HG03175 (cell line): Measurements from ENCODE around the gene MLYCD.

Source experiments
- ATAC-seq: cut with Tn5 transposase; IDR thresholded peaks from one replicate; pipeline ENCODE4 v1.9.1; 2021; ENCODE audit warnings: mild to moderate bottlenecking, moderate library complexity; ENCODE audit not compliant: unreplicated experiment

MLYCD gene

DNA sequence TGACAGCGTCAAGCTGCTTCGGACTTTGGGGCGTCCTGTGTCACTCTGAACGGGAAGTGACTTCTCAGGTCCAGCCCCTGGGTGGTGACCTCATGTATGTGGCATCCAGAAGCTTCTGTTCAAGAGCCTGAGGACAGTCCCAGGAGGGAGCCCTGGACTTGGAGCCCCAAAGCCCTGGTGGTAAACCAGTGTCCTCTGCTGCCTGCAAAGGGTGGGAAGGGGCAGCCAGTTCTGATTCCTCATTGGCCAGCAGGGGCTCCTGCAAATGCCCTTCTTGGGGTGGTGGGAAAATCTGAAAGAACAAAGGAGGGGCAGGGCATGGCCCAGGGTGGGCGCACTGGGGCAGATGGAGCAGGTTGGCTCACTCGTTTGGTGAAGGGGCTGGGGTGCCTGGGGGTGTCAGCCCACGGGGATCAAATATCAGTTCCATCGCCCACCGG lies 55.7 kb downstream of the MLYCD start:
- no peak for ATAC-seq

DNA sequence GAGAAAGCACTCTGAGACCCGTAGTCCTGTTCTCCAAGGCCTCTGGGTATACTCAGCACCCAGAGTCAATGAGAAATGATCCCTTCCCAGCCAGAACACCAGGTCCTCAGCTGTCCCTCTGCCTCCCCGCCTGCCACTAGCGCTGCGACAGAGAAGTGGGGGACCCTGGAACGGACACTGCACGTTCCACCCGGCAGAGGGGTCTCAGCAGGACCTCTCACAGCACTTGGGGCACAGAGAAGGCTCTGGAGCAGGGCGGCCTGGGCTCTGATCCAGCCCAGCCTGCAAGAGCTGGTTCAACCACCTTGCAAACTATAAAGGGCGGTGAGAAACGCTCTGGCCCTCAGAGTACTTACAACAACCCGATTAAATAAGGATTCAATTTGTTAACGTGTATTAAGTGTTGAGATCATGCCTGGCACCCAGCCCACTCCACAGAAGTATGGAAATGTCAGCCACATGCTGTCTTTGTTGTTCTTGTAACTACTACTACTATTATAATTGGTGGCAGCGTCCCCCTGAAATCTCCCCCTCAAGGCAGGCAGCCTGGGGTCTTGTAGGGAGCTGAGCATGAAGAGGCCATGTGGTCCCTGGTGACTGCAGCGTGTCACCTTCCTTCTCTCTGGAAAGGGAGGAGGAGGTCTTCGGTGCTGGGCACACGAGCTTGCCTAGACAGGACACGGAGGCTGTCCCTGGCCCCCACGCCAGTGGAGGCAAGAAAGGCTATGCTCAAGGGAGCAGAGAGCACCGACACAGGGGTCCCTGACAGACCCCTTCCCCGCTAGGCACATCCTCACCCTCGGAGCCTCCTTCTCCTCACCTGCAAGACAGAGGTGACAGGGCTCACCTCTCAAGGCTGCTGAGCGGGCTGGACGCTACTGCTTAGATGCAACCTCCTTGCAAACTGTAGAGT lies 56.6 kb downstream of the MLYCD start:
- ATAC-seq = no peak

DNA sequence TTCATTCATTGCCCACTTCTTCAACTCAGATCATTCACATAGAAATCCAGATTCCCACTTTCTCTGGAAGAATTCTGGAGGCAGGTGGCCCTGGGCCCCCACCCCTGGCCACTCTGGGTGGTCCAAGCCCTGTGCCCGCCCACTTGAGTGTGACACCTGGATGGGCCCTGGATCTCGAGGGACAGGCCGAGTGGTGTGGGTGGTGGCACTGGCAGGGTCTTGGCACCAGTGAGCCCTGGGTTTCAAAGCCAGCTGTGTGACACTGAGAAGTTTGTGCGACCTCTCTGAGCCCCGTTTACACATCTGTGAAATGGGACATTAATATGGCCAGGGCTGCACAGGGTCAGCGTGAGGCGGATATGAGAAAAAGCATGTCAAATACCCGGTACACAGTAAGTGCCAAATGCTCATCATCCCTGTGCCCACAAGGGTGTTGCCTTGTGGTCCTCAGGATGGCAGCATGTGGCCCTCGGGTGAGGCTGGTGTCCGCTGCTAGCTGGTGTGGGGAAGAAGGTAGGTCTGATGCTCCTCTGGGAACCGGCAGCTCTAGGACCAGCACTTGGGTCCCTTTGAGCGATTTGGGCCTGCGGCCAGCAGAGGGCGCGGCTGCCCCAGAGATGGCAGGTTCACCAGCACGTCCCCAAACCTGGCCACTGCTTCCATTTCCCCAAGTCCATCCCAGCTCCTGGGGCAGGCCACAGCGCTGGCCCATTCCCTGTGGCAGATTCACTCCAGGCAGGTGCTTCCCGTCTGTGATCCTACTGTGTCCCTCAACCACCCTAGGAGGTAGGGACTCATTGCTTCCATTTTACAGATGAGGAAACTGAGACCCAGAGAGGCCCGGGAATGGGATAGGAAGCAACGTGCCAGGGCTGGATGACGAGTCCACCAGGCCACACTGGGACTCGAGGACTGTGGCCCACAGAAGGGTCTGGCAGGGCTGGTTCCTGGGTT lies 57.7 kb downstream of the MLYCD start:
- peak; percentile 40 for ATAC-seq

DNA sequence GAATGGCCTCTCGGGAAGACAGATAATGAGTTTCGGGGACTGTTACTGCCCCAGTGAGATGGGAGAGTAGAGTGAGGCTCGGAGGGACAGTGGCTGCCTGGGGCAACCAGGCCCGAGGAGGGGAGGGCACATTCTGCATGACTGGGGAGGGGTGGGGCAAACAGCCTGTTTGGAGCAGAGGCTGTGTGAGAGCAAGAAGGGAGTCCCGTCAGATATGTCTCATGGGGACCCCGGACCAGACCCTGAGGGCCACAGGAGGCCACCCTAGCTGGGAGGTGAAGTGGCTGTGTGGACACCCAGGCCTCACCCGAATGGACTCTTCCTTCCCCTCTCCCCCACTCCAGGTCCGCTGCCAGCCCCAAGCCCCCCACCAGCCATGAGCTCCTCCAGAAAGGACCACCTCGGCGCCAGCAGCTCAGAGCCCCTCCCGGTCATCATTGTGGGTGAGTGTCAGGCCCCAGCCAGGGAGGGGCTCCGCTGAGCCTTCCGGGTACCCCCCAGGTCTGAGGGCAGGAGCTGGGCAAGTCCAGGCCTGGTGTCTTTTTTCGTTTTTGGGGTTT lies 58.5 kb downstream of the MLYCD start:
- ATAC-seq = no peak

DNA sequence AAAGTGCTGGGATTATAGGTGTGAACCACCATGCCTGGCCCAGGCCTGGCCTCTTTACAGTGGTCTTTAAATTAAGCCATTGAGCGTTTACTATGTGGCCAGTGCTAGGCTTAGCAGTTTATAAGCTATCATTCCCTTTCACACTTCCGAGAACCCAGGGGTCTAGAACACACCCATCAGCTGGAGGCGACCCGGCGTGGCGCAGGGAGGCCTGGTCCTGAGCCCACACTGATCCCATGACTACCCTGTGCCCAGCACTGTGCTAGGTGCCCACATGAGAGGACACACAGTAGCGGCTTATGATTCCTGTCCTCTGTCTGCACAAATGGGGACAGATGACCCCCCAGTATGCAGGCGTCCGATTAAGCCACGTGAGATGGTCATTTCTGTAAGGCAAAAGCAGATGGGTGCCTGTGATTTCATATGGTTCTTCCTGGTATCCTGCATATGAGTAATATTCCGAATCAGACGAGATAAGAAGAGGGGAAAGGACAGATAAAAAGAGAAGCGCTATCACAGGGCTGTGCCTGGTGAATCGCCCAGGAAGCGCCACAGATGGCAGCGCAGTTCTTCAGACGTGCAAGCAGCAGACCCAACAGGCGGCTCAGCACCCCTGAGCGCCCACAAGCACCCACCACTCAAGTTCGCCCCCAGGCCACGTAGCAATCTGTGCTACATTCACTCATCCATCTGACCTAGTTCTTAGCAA lies 59.4 kb downstream of the MLYCD start:
- ATAC-seq = no peak

DNA sequence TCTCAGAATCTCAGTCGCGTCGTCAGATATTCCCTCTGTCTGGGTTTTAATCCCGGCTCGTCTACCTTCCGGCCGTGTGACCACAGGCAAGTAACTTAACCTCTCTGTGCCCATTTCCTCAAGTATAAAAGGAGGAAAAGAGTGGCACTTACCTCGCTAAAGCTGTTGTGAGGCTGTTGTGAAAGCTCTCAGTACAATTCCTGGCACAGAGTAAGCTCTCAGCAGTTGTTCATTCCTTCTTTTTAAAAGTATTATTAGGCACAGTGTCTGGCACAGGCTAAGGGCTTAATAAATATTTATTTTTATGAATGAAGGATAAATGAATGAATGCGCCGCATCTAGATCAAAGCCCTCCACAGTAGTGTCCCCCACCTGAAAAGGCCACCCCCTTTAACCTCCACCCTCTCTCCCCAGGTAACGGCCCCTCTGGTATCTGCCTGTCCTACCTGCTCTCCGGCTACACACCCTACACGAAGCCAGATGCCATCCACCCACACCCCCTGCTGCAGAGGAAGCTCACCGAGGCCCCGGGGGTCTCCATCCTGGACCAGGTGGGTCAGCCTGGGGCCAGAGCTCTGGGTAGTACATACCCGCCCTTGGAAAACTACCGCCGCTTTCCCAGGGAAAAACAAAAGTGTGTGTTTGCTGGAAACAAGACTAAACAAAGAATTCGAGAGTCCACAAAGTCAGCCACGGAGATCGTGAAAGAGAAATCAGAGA lies 60.1 kb downstream of the MLYCD start:
- ATAC-seq = no peak

DNA sequence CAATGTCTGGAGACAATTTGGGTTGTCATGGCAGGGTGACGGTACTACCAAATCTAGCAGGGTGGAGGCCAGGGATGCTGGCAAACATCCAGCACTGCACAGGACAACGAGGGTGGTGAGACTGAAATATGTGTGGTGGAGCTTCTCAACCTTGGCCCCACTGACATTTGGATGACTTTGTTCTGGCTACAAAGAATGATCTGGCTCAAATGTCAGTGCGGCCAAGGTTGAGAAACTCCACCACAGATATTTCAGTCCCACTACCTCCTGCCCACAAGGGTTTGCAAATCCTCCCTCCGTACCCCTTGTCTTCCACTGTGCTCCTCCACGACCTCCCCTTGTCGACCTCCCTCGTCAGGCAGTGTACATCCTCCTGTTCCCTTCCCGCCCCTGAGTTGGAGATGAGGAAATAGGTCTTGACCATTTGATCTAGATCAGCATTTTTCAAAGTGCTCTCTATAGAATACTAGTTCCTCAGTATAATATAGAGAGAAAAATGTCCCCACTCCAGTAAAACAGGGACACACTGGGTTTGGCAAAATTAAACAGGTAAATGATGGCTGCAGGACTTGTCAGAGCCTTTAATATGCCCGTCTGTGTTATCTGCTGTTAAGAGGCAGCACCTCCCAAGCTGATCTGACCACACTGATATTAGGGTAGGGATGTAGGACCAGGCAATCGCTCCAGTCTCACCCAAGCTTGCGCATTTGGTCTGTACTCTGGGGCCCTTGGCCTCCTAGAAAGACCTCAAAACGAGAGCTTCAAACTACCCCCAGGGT lies 60.9 kb downstream of the MLYCD start:
- ATAC-seq = no peak

DNA sequence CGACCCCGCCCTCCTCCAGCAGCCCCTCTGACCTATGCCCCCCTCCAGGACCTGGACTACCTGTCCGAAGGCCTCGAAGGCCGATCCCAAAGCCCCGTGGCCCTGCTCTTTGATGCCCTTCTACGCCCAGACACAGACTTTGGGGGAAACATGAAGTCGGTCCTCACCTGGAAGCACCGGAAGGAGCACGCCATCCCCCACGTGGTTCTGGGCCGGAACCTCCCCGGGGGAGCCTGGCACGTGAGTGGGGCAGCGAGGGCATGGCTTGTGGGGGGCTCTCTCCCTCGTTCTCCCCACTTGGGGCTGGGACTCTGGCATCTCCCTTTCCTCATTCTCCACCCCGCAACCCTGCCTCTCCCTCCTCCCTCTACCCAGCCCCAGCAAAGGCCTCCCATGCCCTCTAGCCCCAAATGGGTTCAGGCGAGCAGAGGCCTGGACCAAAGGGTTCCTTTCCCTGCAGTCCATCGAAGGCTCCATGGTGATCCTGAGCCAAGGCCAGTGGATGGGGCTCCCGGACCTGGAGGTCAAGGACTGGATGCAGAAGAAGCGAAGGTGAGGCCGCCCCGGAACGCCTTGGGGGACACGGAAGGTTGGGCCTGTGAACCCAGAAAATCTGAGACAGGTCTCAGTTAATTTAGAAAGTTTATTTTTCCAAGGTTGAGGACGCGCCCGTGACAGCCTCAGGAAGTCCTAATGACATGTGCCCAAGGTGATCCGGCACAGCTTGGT lies 61.8 kb downstream of the MLYCD start:
- ATAC-seq = no peak

DNA sequence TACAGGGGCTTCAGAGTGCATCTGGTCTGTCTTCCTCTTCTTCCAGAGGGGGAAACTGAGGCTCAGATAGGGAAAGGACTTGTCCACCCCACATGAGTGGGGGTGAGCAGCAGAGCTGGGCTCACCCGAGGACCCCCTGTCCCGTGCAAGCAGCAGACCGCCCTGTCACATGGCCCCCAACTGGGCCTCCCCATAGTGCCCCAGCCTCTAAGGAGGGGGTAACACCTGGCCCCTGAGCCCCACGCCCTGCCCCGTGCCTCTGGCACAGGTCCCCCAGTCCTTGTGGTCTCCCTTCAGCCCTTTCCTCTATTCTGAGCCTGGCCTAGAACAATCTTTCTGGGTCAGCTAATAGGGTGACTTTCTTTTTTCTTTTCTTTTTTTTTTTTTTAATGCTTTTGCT lies 62.7 kb downstream of the MLYCD start:
- no peak for ATAC-seq

DNA sequence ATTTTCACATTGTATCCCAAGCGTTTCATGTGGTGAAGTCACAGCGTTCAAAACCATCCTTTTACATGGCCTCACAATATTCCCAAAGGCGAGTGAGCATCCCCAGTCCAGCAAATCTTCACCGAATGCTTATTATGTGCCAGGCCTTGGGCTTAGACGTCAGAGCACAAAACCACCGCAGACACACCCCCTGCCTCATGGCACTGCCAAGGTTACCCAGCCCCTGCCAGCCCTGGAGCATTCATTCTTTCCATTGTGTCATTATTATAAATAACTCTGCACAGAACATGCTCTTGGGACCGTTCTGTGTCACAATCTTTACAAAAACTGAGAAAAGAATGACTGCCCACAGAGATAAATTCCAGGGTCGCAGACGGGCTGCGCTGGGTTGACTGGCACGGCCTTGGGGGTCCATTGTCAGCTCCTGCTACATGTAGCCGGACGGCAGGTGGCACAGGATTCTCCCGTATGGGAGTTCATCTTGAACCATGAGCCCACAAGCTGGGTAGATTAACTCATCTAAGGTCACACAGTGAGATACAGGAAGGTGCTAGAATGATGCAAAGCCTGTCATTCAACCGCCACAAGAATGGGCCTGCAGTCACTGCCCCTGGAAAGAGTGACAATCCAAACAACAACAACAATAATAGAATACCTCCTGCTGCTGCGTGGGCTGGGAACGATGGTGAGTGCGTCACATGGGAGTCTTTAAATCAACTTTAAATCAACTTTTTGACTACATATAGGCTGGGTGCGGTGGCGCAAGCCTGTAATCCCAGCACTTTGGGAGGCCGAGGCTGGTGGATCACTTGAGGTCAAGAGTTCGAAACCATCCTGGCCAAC lies 64.6 kb downstream of the MLYCD start:
- no peak for ATAC-seq

DNA sequence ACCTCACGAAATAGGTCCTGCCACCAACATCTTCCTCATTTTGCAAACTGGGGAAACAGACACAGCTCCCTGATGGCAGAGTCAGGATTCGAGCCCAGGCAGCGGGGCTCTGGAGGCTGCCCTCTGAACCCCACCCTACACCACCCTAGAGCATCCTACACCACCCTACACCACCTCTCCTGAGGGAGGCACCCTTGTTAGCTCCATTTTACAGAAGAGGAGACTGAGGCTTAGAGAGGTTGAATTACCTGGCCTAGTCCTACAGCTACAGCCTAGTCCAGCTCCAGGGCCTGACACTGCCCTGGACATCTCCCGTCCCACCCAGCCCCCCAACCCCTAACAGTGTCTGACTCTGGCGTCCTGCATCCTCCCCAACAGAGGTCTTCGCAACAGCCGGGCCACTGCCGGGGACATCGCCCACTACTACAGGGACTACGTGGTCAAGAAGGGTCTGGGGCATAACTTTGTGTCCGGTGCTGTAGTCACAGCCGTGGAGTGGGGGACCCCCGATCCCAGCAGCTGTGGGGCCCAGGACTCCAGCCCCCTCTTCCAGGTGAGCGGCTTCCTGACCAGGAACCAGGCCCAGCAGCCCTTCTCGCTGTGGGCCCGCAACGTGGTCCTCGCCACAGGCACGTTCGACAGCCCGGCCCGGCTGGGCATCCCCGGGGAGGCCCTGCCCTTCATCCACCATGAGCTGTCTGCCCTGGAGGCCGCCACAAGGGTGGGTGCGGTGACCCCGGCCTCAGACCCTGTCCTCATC lies 65.9 kb downstream of the MLYCD start:
- ATAC-seq = no peak

DNA sequence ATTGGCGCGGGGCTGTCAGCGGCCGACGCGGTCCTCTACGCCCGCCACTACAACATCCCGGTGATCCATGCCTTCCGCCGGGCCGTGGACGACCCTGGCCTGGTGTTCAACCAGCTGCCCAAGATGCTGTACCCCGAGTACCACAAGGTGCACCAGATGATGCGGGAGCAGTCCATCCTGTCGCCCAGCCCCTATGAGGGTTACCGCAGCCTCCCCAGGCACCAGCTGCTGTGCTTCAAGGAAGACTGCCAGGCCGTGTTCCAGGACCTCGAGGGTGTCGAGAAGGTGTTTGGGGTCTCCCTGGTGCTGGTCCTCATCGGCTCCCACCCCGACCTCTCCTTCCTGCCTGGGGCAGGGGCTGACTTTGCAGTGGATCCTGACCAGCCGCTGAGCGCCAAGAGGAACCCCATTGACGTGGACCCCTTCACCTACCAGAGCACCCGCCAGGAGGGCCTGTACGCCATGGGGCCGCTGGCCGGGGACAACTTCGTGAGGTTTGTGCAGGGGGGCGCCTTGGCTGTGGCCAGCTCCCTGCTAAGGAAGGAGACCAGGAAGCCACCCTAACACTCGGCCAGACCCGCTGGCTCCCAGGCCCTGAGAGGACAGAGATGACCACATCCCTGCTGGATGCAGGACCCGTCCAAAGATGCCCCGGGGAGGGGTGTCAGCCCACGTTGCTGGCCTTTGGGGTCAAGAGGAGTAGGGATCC lies 66.7 kb downstream of the MLYCD start:
- no peak for ATAC-seq

DNA sequence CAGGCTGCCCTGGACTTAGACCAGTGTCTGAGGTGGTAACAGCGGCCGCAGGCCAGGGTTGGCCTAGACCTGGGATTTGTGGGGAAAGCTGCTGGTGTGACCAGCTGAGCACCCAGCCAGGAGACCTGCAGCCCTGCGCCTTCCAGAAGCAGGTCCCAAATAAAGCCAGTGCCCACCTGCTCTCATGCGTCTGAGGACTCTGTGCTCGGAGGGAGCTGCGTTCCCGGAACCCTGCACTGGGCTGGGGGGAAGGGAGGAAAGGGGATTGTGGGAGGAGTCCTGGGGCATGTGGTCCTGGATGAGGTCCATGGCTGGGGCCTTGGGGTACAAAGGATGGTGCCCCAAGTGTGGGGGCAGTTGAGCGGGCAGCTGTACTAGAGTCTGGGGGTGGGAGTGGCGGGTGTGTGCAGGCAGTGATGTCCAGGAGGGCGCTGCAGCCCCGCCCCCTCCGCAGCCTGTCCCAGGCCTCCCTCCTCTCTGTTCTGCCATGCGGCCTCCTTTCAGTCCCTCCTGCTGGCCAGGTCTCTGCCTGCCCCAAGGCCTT lies 67.3 kb downstream of the MLYCD start:
- ATAC-seq = no peak

DNA sequence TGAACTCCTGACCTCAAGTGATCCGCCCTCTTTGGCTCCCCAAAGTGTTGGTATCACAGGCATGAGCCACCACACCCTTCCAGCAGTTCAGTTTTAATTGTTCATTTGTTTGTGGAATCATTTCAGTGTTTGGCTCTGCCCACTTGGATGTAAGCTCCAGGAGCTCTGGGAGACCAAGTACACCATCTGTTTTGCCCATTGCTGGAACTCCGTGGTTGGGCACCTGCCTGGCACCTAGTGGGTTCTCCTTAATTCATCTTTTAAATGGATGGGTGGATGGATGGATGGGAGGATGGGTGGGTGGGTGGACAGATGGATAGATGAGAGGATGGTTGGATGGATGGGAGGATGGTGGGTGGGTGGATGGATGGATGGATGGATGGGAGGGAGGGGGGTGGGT lies 68.2 kb downstream of the MLYCD start:
- no peak for ATAC-seq

DNA sequence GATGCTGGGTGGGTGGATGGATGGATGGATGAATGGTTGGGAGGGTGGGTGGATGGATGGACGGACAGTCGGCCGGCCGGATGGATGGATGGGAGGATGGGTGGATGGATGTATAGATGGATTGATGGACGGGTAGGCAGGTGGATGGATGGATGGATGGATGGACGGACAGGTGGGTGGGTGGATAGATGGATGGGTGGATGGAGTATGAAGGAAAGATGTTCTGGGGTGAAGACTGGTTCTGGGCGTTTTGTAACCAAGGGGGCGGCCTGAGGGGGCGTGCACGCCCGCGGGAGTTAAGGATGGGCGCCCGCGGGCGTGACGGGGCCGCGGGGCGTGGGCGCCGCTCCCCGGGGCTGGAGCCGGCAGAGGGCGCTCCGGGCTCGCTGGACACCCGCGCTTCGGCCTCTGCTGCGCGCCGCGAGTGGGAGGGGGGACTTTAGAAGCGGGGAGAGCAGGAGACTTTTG lies 69.0 kb downstream of the MLYCD start, which contains the start of gene NECAB2:
TSS of gene NECAB2 (plus strand) at position 407 of the 468 bp plus-strand sequence. CDS start 405 bp downstream, outside the sequence.
- ATAC-seq = no peak

DNA sequence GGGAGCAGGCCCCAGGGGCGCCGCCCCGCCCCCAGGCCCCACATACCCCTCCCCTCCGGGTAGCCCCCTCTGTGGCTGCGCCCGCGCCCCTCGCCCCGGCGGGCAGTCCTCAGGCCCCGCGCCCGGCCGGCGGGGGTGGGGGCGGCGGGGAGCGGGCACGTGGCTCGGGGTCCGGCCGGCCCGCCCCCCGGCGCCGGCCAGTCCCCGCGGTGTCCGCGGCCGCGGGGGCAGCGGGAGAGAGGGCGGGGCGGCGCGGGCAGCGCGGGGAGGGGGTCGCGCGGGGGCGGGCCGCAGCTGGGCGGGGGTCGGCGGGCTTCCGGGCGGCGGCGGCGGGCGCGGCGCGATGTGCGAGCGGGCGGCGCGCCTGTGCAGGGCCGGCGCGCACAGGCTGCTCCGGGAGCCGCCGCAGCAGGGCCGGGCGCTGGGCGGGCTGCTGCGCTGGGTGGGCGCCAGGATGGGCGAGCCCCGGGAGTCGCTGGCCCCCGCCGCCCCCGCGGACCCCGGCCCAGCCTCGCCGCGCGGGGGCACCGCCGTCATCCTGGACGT lies 69.5 kb downstream of the MLYCD start:
- ATAC-seq = no peak
